Effector CD8-positive, alpha-beta T cell (primary cell): ENCODE results near the gene CSTPP1.

Source experiments
- DNase-seq: peaks from one replicate; lab custom pipeline; 2025; lab: John Stamatoyannopoulos, UW

CSTPP1 gene

GRCh38 chr11:47132490-47132889 is 195.9 kb downstream of the CSTPP1 start:
- no peak for DNase-seq

- no peak for DNase-seq
Observed at GRCh38 chr11:47132981-47133380, 196.4 kb downstream of the CSTPP1 start.

DNA sequence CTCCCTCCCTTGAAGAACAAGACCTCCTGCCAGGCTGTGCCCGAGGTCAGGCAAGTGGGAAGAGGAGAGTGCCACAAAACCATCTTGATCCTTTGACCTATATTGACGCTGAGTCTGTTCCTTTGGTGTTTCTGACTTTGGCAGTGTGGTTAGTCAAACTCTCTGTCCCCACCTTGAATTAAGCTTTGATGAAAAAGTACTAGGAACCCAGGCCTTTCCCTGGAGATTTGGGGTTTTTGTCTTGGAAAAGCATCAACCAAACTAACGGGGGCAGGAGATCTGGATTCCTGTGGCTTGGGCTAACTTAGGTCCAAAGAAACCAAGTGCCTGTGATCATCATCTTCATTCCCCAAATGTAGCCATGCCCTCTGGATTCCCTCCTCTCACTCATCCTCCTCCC is 199.8 kb downstream of the CSTPP1 start:
- DNase-seq = no peak

DNA sequence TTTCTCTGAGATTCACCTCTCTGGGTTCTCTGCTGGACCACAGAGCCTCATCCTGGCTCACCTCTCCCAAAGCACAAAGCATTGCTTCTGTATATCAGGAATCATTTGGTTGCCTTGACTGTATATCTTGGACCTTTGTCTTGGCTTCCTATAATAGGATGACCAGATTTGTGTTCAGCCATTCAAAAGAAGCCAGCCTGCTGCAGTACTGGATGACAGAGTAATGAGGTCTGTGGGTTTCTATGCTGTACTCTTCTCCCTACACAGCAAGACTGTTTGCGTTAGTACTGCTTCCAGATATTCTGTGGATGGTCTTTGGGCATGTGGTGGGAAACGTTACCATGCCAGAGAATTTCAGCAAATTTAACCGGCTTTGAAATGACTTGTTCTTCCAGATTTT is 200.4 kb downstream of the CSTPP1 start:
- no peak for DNase-seq

DNA sequence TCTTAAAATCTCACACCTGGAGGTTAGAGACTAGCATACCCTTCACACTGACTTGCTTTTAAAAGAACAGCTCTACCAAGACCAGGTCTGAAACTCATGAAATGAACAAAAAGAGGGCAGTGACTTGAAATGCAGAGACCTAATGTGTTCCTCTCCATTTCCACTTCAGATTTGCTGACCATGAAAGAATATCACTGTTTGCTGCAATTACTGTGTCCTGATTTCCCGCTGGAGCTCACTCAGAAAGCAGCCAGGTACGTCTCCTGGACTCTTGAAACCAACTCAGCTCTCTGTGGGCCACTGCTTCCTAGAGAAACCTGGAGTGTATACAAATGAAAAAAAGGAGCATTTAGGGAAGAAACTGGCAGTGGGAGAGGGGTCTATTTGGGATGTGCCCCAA is 200.9 kb downstream of the CSTPP1 start:
- DNase-seq = no peak

DNA sequence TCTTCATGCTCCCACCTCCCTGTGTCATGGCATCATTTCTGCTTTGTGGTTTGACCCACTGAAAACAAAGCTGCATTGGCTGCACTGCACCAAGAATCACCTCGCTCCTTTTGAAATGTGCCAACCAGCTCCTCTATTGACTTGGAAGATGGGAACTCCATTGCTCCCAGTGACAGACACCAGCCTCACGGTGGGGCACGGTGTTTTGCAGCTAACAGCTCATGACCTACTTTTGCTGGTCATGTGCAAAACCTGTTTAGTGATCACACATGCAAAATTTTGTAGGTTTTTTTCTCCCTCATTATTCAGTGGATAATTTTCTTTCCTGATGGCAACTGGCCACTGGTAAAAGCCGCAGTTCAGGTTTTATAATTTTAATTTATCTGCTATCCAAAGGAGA is 203.3 kb downstream of the CSTPP1 start:
- no peak for DNase-seq

- DNase-seq = no peak
Observed at GRCh38 chr11:47143322-47143721, 206.8 kb downstream of the CSTPP1 start.

DNA sequence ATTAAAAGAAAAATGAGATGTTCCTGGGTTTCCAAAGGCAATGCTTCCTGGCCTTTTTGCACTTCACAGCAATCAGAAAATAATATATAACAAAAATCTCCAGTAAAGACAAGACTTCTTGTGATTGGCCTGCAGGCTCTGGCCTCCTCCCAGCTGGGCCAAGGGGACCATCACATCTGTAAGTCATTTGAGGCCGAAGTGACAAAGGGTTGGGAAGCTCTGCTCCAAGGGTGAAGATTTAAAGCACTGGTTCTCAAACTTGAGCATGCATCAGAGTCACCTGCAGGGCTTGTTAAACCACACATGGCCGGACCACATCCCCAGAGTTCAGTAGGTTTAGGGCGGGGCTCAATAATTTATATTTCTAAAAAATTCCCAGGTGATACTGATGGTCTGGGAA is 208.0 kb downstream of the CSTPP1 start:
- DNase-seq = no peak

DNA sequence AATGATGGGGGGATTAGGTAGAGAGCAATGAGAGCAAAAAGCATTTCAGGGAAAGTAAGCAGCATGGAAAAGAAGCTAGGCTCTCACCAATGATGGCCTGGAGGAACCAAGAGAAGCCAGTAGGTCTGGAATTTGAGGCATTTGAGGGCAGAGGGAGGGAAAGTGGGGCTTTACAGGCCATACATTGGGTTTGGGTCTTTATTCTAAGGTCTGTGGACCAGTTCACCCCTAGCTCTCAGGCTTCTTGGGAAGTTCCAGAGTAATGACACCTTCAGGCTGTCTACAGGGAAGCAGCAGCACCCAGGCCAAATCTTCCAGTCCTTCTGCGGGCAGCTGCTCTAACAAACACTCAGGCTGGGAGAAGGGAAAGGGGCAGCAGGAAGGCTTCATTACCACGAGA is 210.7 kb downstream of the CSTPP1 start:
- no peak for DNase-seq

DNA sequence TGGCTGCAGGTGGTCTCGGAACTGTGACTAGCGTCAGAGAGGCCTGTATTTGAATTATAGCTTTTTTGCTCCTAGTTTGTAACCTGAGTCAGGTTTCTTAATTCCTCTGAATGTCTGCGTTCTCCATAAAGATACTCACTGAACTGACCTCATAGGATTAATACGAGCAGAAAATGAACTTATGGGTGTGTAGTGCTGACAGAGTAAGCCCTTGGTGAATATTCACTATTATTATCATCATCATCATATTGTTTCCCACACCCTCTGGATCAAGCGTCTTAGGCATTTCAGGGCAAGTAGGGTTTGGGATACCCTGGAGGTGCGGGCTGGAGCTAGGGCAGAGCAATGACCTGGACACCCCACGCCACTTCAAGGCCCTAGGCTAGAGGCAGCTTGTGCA is 211.1 kb downstream of the CSTPP1 start:
- no peak for DNase-seq

DNA sequence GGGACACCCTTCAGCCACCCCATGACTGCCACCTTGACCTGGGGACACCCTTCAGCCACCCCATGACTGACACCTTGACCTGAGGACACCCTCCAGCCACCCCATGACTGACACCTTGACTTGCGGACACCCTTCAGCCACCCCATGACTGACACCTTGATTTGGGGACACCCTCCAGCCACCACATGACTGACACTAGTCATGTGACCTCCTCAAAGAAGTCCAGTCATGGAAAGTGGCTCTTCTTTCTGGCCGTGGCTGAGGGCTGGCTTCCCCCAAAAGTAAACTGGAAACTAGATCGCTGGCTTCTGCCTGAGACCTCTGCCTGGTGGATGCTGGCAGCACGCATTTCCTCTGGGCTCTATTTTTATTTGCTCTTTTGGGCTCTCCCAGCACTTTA is 211.7 kb downstream of the CSTPP1 start:
- no peak for DNase-seq

DNA sequence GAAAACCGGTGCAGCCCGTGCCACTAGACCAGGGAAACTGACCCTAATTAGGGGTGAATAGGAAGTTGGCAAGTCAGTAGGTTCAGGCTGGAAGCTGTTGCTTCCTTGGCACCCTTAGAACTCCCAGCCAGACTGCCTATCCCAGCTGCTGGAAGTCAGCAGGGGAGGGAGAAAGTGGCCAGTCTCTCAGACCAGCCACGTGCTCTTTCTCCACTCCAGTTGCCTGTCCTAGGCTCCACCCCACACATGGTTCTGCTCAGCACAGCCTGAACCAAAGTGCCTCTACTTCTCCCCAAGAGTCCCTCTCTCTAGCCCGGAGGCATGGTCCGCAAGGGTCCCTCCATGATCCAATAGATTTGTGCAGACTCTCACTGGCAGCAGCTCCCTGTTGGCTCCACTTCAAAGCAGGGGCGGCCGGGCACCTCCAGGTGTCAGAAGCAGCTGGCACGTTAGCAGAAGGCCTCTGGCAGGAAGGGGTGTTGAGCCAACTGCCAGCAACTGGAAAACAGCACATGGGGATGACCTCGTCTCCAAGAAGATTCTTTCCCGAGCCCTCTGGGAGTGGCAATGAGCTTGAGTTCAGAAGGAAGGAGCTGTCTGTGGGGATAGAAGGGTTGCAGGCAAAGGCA is 212.5 kb downstream of the CSTPP1 start:
- DNase-seq = no peak

GRCh38 chr11:47149782-47150181 is 213.2 kb downstream of the CSTPP1 start:
- DNase-seq = no peak

GRCh38 chr11:47152126-47152952 is 215.8 kb downstream of the CSTPP1 start:
- DNase-seq = no peak

DNA sequence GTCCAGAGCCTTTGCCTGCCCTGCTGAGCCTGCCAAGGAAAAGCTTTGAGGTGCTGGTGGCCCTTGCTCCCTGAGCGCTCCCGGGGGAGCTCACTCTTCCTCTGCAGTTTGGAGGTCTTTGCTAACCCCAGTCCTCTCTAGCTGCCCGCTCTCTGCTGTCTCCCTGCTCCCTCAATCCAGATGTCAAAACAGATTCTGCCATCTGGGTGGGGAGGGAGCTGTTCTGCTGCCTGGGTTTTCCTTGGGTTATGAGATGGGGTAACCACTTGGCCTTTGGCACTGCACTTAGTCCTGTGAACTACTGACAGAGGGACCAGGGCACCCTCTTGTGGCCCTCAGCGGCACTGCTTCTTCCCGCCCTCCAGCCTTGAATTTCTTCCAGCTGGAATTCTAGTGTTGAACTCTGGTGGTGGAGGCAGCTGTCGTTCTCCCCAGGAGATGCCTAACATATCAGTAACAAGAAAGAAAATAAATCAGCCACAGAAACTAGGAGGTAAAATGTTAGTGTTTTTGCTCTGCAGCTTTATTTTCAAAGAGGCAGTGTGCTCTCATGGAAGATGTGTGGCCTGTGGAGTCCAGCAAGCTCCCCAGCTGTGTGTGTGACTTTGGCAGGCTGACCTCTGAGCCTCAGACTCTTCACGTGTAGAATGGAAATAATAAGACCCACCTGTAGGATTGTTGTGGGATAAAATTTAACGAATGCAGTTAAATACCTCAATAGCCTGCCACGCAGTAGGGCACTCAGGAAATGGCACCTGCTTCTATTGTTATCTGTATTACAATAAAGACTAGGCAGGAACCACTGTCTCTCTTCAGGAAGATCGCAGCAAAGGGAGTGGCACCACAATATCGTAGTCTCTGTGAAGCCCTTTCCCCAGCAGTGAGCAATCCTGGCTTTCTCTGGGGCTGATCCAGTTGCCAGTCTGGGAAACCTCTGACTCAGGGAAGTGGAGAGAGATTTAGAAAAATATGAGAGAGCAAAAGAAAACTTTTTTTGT is 216.7 kb downstream of the CSTPP1 start:
- DNase-seq = peak; percentile 28

DNA sequence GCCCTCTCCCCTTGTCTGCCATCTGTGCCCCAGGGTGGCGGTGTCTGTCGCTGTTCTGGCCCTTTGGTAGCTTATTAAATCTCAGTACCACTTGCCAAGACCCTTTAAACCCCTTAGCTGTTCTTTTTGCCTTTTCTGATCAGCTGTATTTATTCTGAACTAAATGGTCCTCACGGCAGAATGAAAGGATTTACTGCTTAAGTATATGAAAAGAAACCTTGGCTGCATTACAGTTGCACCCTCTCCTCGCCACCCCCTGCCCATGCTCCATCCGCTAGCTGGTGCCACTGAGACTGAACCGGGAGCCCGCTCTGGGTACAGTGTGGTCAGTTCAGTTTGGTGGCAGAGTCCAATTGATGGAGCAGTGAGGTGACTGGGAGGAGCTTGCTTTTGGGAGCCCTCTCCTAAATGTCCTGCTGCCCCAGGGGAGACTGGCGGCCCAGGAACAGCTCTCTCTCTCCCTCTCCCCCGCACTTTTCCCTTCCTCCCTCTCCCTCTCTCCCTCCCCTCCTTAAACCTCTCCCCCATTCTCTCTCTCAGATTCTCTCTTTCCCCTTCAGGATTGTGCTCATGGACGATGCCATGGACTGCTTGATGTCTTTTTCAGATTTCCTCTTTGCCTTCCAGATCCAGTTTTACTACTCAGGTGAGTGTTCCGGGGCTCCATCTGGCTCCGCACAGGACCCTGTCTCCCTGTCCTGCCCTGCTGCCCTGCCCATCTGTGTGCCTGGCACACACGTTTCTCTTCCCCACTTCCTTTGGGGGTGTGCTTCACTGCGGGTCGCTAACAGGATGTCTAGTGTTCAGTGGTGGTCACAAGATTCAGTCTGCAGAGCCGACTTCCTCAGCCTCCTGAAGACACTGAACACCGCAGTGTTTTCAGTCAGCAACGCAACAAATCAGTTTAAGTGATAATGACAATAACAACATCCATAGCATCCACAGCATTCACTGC is 218.3 kb downstream of the CSTPP1 start:
- no peak for DNase-seq

GRCh38 chr11:47155879-47156278 is 219.3 kb downstream of the CSTPP1 start:
- DNase-seq = no peak

- no peak for DNase-seq
Observed at GRCh38 chr11:47156333-47156732, 219.8 kb downstream of the CSTPP1 start.

GRCh38 chr11:47156951-47157350 is 220.4 kb downstream of the CSTPP1 start:
- DNase-seq = no peak

DNA sequence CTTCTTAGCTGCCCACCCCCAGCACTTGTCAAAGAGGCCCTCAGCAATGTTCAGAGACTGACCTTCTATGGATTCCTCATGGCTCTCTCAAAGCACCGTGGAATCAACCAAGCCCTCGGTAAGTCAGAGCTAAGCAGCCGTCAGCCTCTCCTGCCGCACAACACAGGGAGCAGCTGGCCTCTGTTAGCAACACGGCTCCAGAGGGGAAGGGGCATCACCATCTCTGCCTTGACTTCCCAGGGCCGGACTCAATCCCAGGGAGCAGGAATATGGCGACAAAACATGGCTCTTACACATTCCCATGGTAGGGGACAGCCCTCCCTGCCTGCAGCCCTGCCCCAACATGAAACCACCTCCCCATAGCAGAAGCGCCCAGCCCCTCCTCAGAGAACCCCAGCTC is 221.2 kb downstream of the CSTPP1 start:
- no peak for DNase-seq

DNA sequence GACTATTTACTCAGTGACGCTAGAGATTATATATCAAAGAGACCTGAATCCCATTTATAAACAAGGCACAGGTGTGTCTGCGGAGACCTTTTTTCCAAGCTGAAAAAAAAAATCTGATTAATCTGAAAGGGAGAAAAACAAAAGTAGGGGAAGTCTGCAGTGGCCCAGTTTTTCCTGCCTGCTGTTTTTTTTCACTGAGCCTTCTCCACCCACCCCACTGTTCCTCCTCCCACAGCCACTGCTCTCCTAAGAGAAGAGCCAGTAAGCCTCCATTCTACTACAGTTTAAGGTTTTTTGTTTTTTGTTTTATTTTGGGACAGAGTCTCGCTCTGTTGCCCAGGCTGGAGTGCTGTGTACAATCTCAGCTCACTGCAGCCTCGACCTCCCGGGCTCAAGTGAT is 221.7 kb downstream of the CSTPP1 start:
- DNase-seq = no peak
